B cell (primary cell): ENCODE data around the gene RBM17. TPM values are rescaled to one million over a fixed set of nuclear protein-coding genes. Genes with fewer than 3 reads are reported as not detected.

ENCODE experiments used
- ATAC-seq: fragments of 200-7000 bp; cut with Tn5 transposase; one replicate; pipeline ENCODE4 v1.10.0; 2021; ENCODE audit warnings: low read depth, mild to moderate bottlenecking, moderate number of reproducible peaks, moderate library complexity
- CTCF ChIA-PET: fragments of 350-600 bp; sonication (Branson Sonifier 250); formaldehyde crosslinking; loops from one replicate; lab custom pipeline; 2021; ENCODE audit warnings: antibody characterized with exemption, inconsistent platforms; lab: Charles Lee
- POLR2A ChIA-PET: fragments of 350-600 bp; sonication (Branson Sonifier 250); formaldehyde crosslinking; loops from one replicate; lab custom pipeline; 2021; ENCODE audit warnings: antibody characterized with exemption; lab: Charles Lee
- DNase-seq: peaks from one replicate; pipeline ENCODE4 v3.0.0; 2013
- H2AFZ ChIP-seq: 2 replicates; pipeline ENCODE4 v1.6.1; 2012; ENCODE audit warnings: mild to moderate bottlenecking, low read depth, low read length; ENCODE audit not compliant: insufficient read depth, poor library complexity, severe bottlenecking
- H3K27ac ChIP-seq, 2 donors: 1 replicate in 1 of 2; 2 replicates in 1 of 2; pipeline ENCODE4 v1.5.1; 2012 to 2013; ENCODE audit warnings: low read length in 2 of 2, mild to moderate bottlenecking in 2 of 2, moderate library complexity in 1 of 2
- H3K27me3 ChIP-seq, 4 experiments: fragments of 200-600 bp in 1 of 4; sonication (generic) in 1 of 4; replicated peaks in 1 of 4; 1 replicate in 2 of 4; 2 replicates in 2 of 4; pipeline versions ENCODE4 v1.6.1 to v1.7.0; 2013 to 2016; ENCODE audit warnings: low read length in 3 of 4, mild to moderate bottlenecking in 2 of 4, mixed read lengths in 1 of 4, moderate library complexity in 1 of 4; ENCODE audit not compliant: insufficient read depth in 4 of 4, control insufficient read depth in 3 of 4; ENCODE audit errors: control extremely low read depth in 1 of 4
- H3K36me3 ChIP-seq, 2 experiments: replicated peaks in 1 of 2; 1 replicate in 1 of 2; 2 replicates in 1 of 2; pipeline versions ENCODE4 v1.6.1 to v1.7.1; 2013; ENCODE audit warnings: low read length in 1 of 2; ENCODE audit not compliant: insufficient read depth in 2 of 2, control insufficient read depth in 1 of 2; ENCODE audit errors: control extremely low read depth in 1 of 2, extremely low read depth in 1 of 2
- H3K4me1 ChIP-seq, 2 donors: fragments of 200-600 bp in 1 of 2; sonication (generic) in 1 of 2; 1 replicate in 1 of 2; 2 replicates in 1 of 2; pipeline versions ENCODE4 v1.5.1 to v1.6.1; 2013 to 2017; ENCODE audit warnings: low read length in 2 of 2; ENCODE audit not compliant: control insufficient read depth in 2 of 2, insufficient read depth in 2 of 2
- H3K4me2 ChIP-seq: replicated peaks from 2 replicates; pipeline ENCODE3; 2012; ENCODE audit warnings: mild to moderate bottlenecking, low read depth, low read length; ENCODE audit not compliant: poor library complexity, severe bottlenecking
- H3K4me3 ChIP-seq, 5 experiments: fragments of 200-600 bp in 1 of 5; sonication (generic) in 1 of 5; 1 replicate in 3 of 5; 2 replicates in 2 of 5; pipeline versions ENCODE4 v1.5.1 to v1.7.0; 2011 to 2016; ENCODE audit warnings: low read length in 4 of 5, mild to moderate bottlenecking in 4 of 5, low read depth in 2 of 5, control low read depth in 1 of 5, moderate library complexity in 1 of 5; ENCODE audit not compliant: insufficient read depth in 1 of 5; ENCODE audit errors: control extremely low read depth in 1 of 5, extremely low read depth in 1 of 5
- H3K79me2 ChIP-seq: fragments of 200-600 bp; sonication (generic); one replicate; pipeline ENCODE4 v1.6.0; 2016; ENCODE audit warnings: low read length; ENCODE audit not compliant: control insufficient read depth, insufficient read depth
- H3K9ac ChIP-seq: fragments of 200-600 bp; sonication (generic); 2 replicates; pipeline ENCODE4 v1.6.1; 2017; ENCODE audit warnings: mild to moderate bottlenecking, low read length, moderate library complexity
- H3K9me3 ChIP-seq, 3 donors: one replicate each; pipeline versions ENCODE4 v1.6.1 to v1.7.1; 2013; ENCODE audit warnings: low read length in 2 of 3; ENCODE audit not compliant: control insufficient read depth in 2 of 3, insufficient read depth in 1 of 3; ENCODE audit errors: control extremely low read depth in 1 of 3
- H4K20me1 ChIP-seq: 2 replicates; pipeline ENCODE4 v1.6.0; 2012; ENCODE audit warnings: mild to moderate bottlenecking, low read length; ENCODE audit not compliant: insufficient read depth, control insufficient read depth, poor library complexity, severe bottlenecking
- H3K27ac Mint-ChIP-seq: one replicate; pipeline ENCODE4 v1.8.0; 2021; ENCODE audit warnings: mixed read lengths
- H3K27me3 Mint-ChIP-seq: one replicate; pipeline ENCODE4 v1.8.0; 2021; ENCODE audit warnings: mixed read lengths
- H3K4me1 Mint-ChIP-seq: one replicate; pipeline ENCODE4 v1.8.0; 2021; ENCODE audit warnings: mixed read lengths
- H3K4me3 Mint-ChIP-seq: one replicate; pipeline ENCODE4 v1.8.0; 2021; ENCODE audit warnings: mixed read lengths
- H3K9me3 Mint-ChIP-seq: one replicate; pipeline ENCODE4 v1.8.0; 2022; ENCODE audit warnings: mixed read lengths; ENCODE audit not compliant: insufficient read depth
- CTCF ChIP-seq: fragments of 200-600 bp; IDR thresholded peaks from one replicate; pipeline ENCODE4 v1.8.0; 2022; ENCODE audit warnings: antibody characterized with exemption, mild to moderate bottlenecking
- EZH2 ChIP-seq: IDR thresholded peaks from 2 replicates; pipeline ENCODE4 v1.6.1; 2012; ENCODE audit warnings: borderline replicate concordance, low read depth, mild to moderate bottlenecking, moderate library complexity, low read length; ENCODE audit not compliant: insufficient read depth, poor library complexity, severe bottlenecking
- WGBS: methylation state at CpG from one replicate; pipeline ENCODE4 v1.1.5; 2013; ENCODE audit warnings: missing lambda C conversion rate; ENCODE audit not compliant: insufficient coverage; 5-methylcytosine and 5-hydroxymethylcytosine counted together
- intact Hi-C: fragments of 100-400 bp; cut with micrococcal nuclease; formaldehyde crosslinking; loops from one replicate; pipeline ENCODE4 v1.10.0; 2022
- polyA plus RNA-seq: library from polyadenylated mRNA; depleted of rRNA; stranded (reverse); fragments of >200 nt; gene quantifications from 2 replicates; pipeline ENCODE4 v1.2.3, GENCODE V29; 2012
- total RNA-seq, 2 donors: library from RNA; stranded (reverse); fragments of 120-200 nt in 1 of 2; gene quantifications; 1 replicate in 1 of 2; 2 replicates in 1 of 2; pipeline versions ENCODE4 v1.2.3 to v1.2.4, GENCODE V29; 2013 to 2022

The RBM17 gene
- total and polyA plus RNA-seq, 2 donors (not counting 1 experiment from before 2014, with no cell fraction given), result 34.7 to 168 TPM

DNA sequence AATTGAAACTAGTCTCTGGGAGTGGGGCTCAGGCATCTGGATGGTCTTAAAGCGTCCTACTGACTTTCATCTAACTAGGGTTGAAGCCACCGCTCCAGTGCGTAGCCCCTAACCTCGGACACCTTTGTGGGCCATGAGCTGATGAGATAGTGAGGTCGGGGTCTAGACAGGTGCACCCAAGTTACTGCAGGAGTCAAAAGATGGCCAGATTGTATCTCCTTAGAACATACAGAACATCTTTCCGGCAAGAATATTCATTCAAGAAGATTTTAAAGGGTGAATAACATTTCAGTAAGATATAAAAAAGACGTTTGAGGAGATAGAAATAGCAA is 20.6 kb downstream of the RBM17 start:
- no peak overlapping the region for H3K4me3 ChIP-seq
- H3K9me3 ChIP-seq, result no peaks in the 10 kb centered on the region
- TF ChIP-seq EZH2 (no peak), CTCF (no peak)
- H3K27me3 Mint-ChIP-seq, result no peaks in the 10 kb centered on the region
- no peak for DNase-seq
- H3K79me2 ChIP-seq, result peaks cover 15% of the 10 kb centered on the region
- H2AFZ ChIP-seq, result no peak overlapping the region
- H3K9ac ChIP-seq, result no peak overlapping the region
- CTCF ChIA-PET, result interaction anchor here (0.6 to 7.6 kb wide), 10 partner anchors 35 to 301 kb away, joined by 3 to 132 read pairs (median 12); partner anchors contain the start of gene PFKFB3
- H3K36me3 ChIP-seq, result peaks cover 0 to 86% of the 10 kb centered on the region in 2 experiments
- H4K20me1 ChIP-seq, result peaks cover 39% of the 10 kb centered on the region
- WGBS, result no CpG with 5 or more reads among the region's 7 CpGs
- no peak overlapping the region for H3K27ac ChIP-seq
- H3K4me1 ChIP-seq, result peaks cover 7 to 9% of the 10 kb centered on the region in 2 donors
- no peak overlapping the region for H3K27ac Mint-ChIP-seq
- H3K4me1 Mint-ChIP-seq, result peaks cover 12% of the 10 kb centered on the region
- no peak for ATAC-seq
- H3K9me3 Mint-ChIP-seq, result no peaks in the 10 kb centered on the region
- intact Hi-C loops, result loop anchor here (1.0 to 5.0 kb wide), 5 partner anchors 42 to 568 kb away; partner anchors contain the start of gene PFKFB3
- POLR2A ChIA-PET, result no interaction called here
- H3K4me2 ChIP-seq, result no peak overlapping the region
- H3K27me3 ChIP-seq, result no peaks in the 10 kb centered on the region
- no peak overlapping the region for H3K4me3 Mint-ChIP-seq

DNA sequence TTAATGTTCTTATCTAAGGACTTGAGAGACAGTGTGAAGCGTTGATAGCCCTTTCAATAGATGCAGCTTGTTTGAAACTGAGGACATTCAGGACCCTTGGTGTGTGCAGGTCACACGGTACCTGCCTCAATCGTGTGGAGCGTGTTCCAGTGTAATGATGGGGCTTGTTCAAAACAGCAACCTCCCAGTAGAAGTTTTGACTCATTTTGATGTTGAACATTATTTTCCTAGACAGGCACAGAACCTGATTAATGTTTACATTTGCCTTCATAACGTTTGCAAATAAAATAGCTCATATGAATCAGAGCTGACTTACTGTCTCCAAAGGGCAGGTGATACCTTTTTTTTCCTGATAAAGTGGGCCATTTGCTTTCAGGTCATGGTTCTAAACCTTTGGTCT is 21.3 kb downstream of the RBM17 start:
- no peak overlapping the region for H3K4me2 ChIP-seq
- H3K9me3 ChIP-seq, result no peaks in the 10 kb centered on the region
- peaks cover 33% of the 10 kb centered on the region for H4K20me1 ChIP-seq
- no peak overlapping the region for H3K9ac ChIP-seq
- H3K79me2 ChIP-seq, result peaks cover 15% of the 10 kb centered on the region
- ChIA-PET CTCF (interaction anchor here (1.0 to 7.6 kb wide), 8 partner anchors 27 to 300 kb away, joined by 3 to 132 read pairs (median 20); partner anchors contain the start of gene PFKFB3), POLR2A (no interaction called here)
- no peak overlapping the region for H2AFZ ChIP-seq
- TF ChIP-seq EZH2, result no peak
- H3K27ac Mint-ChIP-seq, result no peak overlapping the region
- no peak for DNase-seq
- H3K27me3 ChIP-seq, result no peaks in the 10 kb centered on the region
- H3K27me3 Mint-ChIP-seq, result no peaks in the 10 kb centered on the region
- intact Hi-C loops, result no loop called here
- ATAC-seq, result no peak
- H3K4me3 ChIP-seq, result no peak overlapping the region
- H3K27ac ChIP-seq, result no peak overlapping the region
- 100% methylated on average over 2 of the region's 5 CpGs for WGBS
- H3K9me3 Mint-ChIP-seq, result no peaks in the 10 kb centered on the region
- H3K4me1 ChIP-seq, result peaks cover 7 to 9% of the 10 kb centered on the region in 2 donors
- no peak overlapping the region for H3K4me3 Mint-ChIP-seq
- peaks cover 0 to 86% of the 10 kb centered on the region in 2 experiments for H3K36me3 ChIP-seq
- H3K4me1 Mint-ChIP-seq, result peaks cover 12% of the 10 kb centered on the region
